Stimulated activated CD4-positive, alpha-beta T cell treated with anti-CD3 and anti-CD28 coated beads, TNF-alpha, amount 100 ng/mL, for 4 hours (primary cell): ENCODE data around the gene SMPDL3A.
A peak's percentile ranks its signal among the peaks of the same experiment; 100 is the strongest.

ENCODE experiments used
- DNase-seq, 3 experiments: peaks; one replicate each; pipeline ENCODE4 v3.0.0-alpha.2; 2020; ENCODE audit warnings: low read depth in 3 of 3

The SMPDL3A gene

GRCh38 chr6:122804962-122805485 is 16.0 kb downstream of the SMPDL3A start:
- no peak for DNase-seq

GRCh38 chr6:122806291-122806690 is 17.2 kb downstream of the SMPDL3A start:
- DNase-seq, result no peak

GRCh38 chr6:122808121-122808885 is 19.2 kb downstream of the SMPDL3A start:
- no peak for DNase-seq

GRCh38 chr6:122809001-122809400 is 19.9 kb downstream of the SMPDL3A start:
- no peak for DNase-seq

- no peak for DNase-seq
These were observed 20.6 kb downstream of the SMPDL3A start for GRCh38 chr6:122809691-122810090.

GRCh38 chr6:122810189-122810588 is 21.1 kb downstream of the SMPDL3A start:
- DNase-seq, result no peak

- DNase-seq, result no peak
These were observed 28.3 kb downstream of the SMPDL3A start for GRCh38 chr6:122817358-122817757.

- DNase-seq, result no peak
These were observed 28.7 kb downstream of the SMPDL3A start for GRCh38 chr6:122817766-122818165.

GRCh38 chr6:122818866-122819265 is 29.8 kb downstream of the SMPDL3A start:
- DNase-seq, result no peak

GRCh38 chr6:122821095-122821494 is 32.0 kb downstream of the SMPDL3A start:
- DNase-seq, result no peak

- no peak for DNase-seq
These were observed 36.1 kb downstream of the SMPDL3A start for GRCh38 chr6:122825163-122825562.

- no peak for DNase-seq
These were observed 40.4 kb downstream of the SMPDL3A start for GRCh38 chr6:122829456-122829855.

- DNase-seq, result no peak
These were observed 42.5 kb downstream of the SMPDL3A start for GRCh38 chr6:122831511-122831910.

- no peak for DNase-seq
These were observed 43.4 kb downstream of the SMPDL3A start for GRCh38 chr6:122832459-122832858.

GRCh38 chr6:122833021-122833491 is 44.0 kb downstream of the SMPDL3A start:
- DNase-seq, result no peak

GRCh38 chr6:122838060-122838780 is 49.2 kb downstream of the SMPDL3A start:
- no peak for DNase-seq

- DNase-seq, result peak in 1 of 3 experiments; percentile 3
These were observed 50.4 kb downstream of the SMPDL3A start for GRCh38 chr6:122839472-122839871.

GRCh38 chr6:122839906-122840305 is 50.8 kb downstream of the SMPDL3A start:
- no peak for DNase-seq

- no peak for DNase-seq
These were observed 56.4 kb downstream of the SMPDL3A start for GRCh38 chr6:122845464-122845863.

GRCh38 chr6:122845916-122846612 is 57.0 kb downstream of the SMPDL3A start:
- DNase-seq, result no peak

- no peak for DNase-seq
These were observed 64.4 kb downstream of the SMPDL3A start for GRCh38 chr6:122853259-122853995.
